ENCODE results near the gene NMRK2. TPM values are rescaled to one million over a fixed set of nuclear protein-coding genes. Genes with fewer than 3 reads are reported as not detected.

Gene NMRK2
- total and polyA plus RNA-seq, 9 donors: 146 to 369 (median 285) TPM

DNA sequence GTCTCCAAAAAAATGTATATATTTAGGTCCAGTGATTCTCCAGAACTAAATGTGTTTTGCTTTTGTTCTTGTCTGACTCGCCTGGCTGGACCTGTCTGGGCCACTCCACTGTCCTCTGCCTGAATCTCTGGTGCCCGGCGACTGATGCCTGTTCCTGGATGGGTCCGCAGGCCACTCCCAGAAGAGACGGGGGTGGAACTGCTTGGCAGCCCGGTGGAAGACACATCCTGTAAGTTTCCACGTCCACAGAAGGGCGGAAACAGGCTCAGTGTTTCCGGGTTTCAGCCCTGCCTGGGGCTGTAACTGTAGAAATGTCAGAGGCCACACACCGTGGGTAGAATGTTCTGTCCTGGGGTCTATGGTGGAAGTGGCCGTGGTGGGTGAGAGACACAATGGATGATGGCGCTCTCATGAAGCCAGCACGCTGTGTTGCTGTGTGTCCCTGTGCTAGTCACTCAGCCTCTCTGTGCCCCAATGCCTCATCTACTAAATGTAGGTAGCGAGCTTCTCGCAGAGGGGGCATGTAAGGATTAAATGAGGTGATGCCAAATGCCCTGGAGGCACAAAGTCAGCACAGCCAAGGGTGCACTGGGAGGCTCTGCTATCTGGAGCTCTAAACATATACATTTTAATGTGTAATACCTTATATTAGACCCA, 30.4 kb upstream of the NMRK2 start:
- no peaks in the 10 kb centered on the region for H3K4me1 ChIP-seq (ENCODE audit: control insufficient read depth, insufficient read depth, low read length)
- H3K9me3 ChIP-seq (replicated peaks; ENCODE audit: control insufficient read depth, low read depth, low read length): peaks cover 4% of the 10 kb centered on the region
- no peak overlapping the region for H3K4me3 ChIP-seq (ENCODE audit: low read length)
- no peak for DNase-seq
- no peak overlapping the region for H3K27ac ChIP-seq (ENCODE audit: low read length)
- no peaks in the 10 kb centered on the region for H3K36me3 ChIP-seq (ENCODE audit: control insufficient read depth, insufficient read depth, low read length)
- no peaks in the 10 kb centered on the region for H3K27me3 ChIP-seq (ENCODE audit: control insufficient read depth, insufficient read depth, low read length)
- 74% methylated on average over 12 of the region's 15 CpGs for whole genome bisulfite sequencing (ENCODE audit: insufficient coverage)

DNA sequence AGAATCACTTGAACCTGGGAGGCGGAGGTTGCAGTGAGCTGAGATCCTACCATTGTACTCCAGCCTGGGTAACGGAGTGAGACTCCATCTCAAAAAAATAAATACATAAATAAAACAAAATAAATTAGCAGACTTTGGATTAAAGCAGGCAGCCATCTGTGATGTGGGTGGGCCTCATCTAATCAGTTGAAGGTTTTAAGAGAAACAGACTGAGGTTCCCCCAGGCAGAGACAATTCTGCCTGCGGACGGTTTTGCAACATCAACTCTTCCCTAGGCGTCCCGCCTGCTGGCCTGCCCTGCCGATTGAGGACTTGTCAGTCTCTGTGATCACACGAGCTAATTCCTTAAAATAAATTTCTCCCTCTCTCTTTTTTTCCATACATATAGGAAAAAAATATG, 28.6 kb upstream of the NMRK2 start:
- H3K4me1 ChIP-seq (ENCODE audit: control insufficient read depth, insufficient read depth, low read length): no peaks in the 10 kb centered on the region
- no peaks in the 10 kb centered on the region for H3K36me3 ChIP-seq (ENCODE audit: control insufficient read depth, insufficient read depth, low read length)
- no peaks in the 10 kb centered on the region for H3K27me3 ChIP-seq (ENCODE audit: control insufficient read depth, insufficient read depth, low read length)
- no peaks in the 10 kb centered on the region for H3K9me3 ChIP-seq (replicated peaks; ENCODE audit: control insufficient read depth, low read depth, low read length)
- H3K27ac ChIP-seq (ENCODE audit: low read length): no peak overlapping the region
- DNase-seq: no peak
- no peak overlapping the region for H3K4me3 ChIP-seq (ENCODE audit: low read length)
- WGBS (ENCODE audit: insufficient coverage): 85% methylated on average over 5 of the region's 8 CpGs

DNA sequence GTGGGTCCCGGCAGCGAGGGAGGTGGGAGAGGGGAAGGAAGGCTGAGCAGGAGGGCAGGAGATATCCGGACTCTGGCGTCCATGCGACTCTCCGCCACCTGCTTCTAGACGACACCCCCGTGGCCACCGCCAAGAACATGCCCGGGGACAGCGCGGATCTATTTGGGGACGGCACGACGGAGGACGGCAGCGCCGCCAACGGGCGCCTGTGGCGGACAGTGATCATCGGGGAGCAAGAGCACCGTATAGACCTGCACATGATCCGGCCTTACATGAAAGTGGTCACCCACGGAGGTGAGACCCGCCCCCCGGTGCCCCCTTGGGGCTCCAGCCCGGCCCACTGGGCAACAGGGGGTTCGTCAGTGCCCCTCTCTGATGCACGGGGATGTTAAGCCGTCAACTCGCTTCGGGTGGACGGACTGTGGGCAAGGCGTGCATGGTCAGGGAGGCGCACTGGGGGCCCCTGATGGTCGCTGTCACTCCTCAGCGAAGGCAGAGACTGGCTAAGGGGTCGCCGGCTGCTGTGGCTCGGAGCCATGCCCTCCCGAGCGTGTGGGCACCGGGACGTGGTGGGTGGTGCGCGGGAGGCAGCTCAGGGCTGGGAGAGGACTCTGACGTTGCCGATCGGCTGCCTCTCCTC, 25.1 kb upstream of the NMRK2 start:
- no peak overlapping the region for H3K4me3 ChIP-seq (ENCODE audit: low read length)
- no peak overlapping the region for H3K27ac ChIP-seq (ENCODE audit: low read length)
- no peaks in the 10 kb centered on the region for H3K36me3 ChIP-seq (ENCODE audit: control insufficient read depth, insufficient read depth, low read length)
- H3K4me1 ChIP-seq (ENCODE audit: control insufficient read depth, insufficient read depth, low read length): no peaks in the 10 kb centered on the region
- no peaks in the 10 kb centered on the region for H3K27me3 ChIP-seq (ENCODE audit: control insufficient read depth, insufficient read depth, low read length)
- H3K9me3 ChIP-seq (replicated peaks; ENCODE audit: control insufficient read depth, low read depth, low read length): peaks cover 10% of the 10 kb centered on the region
- DNase-seq: no peak
- WGBS (ENCODE audit: insufficient coverage): 84% methylated on average over 50 of the region's 50 CpGs

DNA sequence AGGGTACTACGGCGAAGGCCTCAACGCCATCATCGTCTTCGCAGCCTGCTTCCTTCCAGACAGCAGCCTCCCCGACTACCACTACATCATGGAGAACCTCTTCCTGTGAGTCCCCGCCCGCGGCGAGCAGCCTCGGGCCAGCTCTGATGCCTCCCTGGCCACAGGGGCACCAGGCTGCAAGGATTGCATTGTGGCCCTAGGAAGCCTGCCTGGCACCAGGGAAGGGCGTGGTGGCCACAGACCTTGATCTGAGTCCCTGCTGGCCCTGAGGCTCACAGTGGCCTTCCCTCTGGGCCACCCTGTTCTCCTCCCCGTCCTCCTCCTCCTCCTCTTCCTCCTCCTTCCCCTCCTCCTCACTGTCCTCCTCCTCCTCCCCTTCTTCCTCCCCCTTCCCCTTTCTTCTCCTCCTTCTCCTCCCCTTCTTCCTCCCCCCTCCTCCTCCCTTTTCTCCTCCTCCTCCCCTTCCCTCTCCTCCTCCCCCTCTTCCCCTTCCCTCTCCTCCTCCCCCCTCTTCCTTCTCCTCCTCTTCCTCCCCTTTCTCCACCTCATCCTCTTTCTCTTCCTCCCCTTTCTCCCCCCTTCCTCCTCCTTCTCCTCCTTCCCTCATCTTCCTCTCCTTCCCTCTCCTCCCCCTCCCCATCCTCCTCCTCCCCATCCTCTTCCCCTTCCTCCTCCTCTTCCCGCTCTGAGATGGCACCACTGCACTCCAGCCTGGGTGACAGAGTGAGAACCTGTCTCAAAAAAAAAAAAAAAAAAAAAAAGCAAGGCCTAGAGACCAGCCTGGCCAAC, 24.4 kb upstream of the NMRK2 start:
- WGBS (ENCODE audit: insufficient coverage): 59% methylated on average over 13 of the region's 14 CpGs
- no peaks in the 10 kb centered on the region for H3K27me3 ChIP-seq (ENCODE audit: control insufficient read depth, insufficient read depth, low read length)
- H3K36me3 ChIP-seq (ENCODE audit: control insufficient read depth, insufficient read depth, low read length): no peaks in the 10 kb centered on the region
- no peak overlapping the region for H3K4me3 ChIP-seq (ENCODE audit: low read length)
- no peak overlapping the region for H3K27ac ChIP-seq (ENCODE audit: low read length)
- H3K4me1 ChIP-seq (ENCODE audit: control insufficient read depth, insufficient read depth, low read length): no peaks in the 10 kb centered on the region
- no peak for DNase-seq
- peaks cover 10% of the 10 kb centered on the region for H3K9me3 ChIP-seq (replicated peaks; ENCODE audit: control insufficient read depth, low read depth, low read length)

DNA sequence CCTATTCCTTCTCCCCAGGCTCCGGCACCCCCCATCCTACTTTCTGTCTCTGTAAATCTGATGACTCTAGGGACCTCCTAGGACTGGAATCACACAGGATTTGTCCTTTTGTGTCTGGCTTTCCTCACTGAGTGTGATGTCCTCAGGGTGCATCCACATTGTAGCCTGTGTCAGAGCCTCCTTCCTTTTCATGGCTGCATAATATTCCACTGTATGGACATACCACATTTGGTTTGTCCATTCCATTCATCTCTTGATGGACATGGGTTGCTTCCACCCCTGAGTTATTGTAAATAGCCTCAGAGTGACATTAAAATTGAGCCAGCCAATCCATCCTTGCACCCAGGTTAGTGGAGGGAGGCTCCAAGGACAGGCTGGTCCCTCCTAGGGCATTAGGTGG, 22.8 kb upstream of the NMRK2 start:
- 100% methylated on average over 1 of the region's 1 CpG for WGBS (ENCODE audit: insufficient coverage)
- Histone ChIP-seq H3K4me1 (ENCODE audit: control insufficient read depth, insufficient read depth, low read length) (no peaks in the 10 kb centered on the region), H3K27me3 (ENCODE audit: control insufficient read depth, insufficient read depth, low read length) (no peaks in the 10 kb centered on the region), H3K36me3 (ENCODE audit: control insufficient read depth, insufficient read depth, low read length) (no peaks in the 10 kb centered on the region), H3K27ac (ENCODE audit: low read length) (no peak overlapping the region), H3K9me3 (replicated peaks; ENCODE audit: control insufficient read depth, low read depth, low read length) (peaks cover 10% of the 10 kb centered on the region), H3K4me3 (ENCODE audit: low read length) (no peak overlapping the region)
- no peak for DNase-seq

DNA sequence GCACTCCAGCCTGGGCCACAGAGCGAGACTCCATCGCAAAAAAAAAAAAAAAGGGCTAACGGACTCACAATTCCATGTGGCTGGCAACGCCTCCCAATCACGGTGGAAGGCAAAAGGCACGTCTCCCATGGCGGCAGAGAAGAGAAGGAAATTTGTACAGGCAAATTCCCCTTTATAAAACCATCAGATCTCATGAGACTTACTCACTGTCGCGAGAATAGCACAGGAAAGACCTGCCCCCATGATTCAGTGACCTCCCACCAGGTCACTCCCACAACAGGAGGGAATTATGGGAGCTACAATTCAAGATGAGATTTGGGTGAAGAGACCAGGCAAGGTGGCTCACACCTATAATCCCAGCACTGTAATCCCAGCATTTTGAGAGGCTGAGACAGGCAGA, 18.7 kb upstream of the NMRK2 start:
- Histone ChIP-seq H3K27me3 (ENCODE audit: control insufficient read depth, insufficient read depth, low read length) (no peaks in the 10 kb centered on the region), H3K27ac (ENCODE audit: low read length) (no peak overlapping the region), H3K9me3 (replicated peaks; ENCODE audit: control insufficient read depth, low read depth, low read length) (peaks cover 10% of the 10 kb centered on the region), H3K36me3 (ENCODE audit: control insufficient read depth, insufficient read depth, low read length) (no peaks in the 10 kb centered on the region), H3K4me3 (ENCODE audit: low read length) (no peak overlapping the region), H3K4me1 (ENCODE audit: control insufficient read depth, insufficient read depth, low read length) (no peaks in the 10 kb centered on the region)
- no peak for DNase-seq
- WGBS (ENCODE audit: insufficient coverage): no CpG with 5 or more reads among the region's 9 CpGs

DNA sequence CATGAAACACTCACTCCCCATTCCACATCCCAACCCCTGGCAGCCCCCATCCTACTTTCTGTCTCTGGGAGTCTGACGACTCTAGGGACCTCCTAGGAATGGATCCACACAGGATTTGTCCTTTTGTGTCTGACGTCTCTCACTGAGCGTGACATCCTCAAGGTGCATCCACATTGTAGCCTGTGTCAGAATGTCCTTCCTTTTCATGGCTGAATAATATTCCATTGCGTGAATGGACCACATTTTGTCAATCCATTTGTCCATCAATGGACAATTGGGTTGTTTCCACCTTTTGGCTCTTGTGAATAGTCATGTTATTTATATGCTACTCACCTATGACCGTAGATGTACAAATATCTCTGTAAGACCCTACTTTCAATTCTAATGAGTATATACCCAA, 16.8 kb upstream of the NMRK2 start:
- Histone ChIP-seq H3K27me3 (ENCODE audit: control insufficient read depth, insufficient read depth, low read length) (no peaks in the 10 kb centered on the region), H3K36me3 (ENCODE audit: control insufficient read depth, insufficient read depth, low read length) (no peaks in the 10 kb centered on the region), H3K27ac (ENCODE audit: low read length) (no peak overlapping the region), H3K4me1 (ENCODE audit: control insufficient read depth, insufficient read depth, low read length) (no peaks in the 10 kb centered on the region), H3K4me3 (ENCODE audit: low read length) (no peak overlapping the region), H3K9me3 (replicated peaks; ENCODE audit: control insufficient read depth, low read depth, low read length) (peaks cover 5% of the 10 kb centered on the region)
- DNase-seq: no peak
- 90% methylated on average over 3 of the region's 5 CpGs for WGBS (ENCODE audit: insufficient coverage)

DNA sequence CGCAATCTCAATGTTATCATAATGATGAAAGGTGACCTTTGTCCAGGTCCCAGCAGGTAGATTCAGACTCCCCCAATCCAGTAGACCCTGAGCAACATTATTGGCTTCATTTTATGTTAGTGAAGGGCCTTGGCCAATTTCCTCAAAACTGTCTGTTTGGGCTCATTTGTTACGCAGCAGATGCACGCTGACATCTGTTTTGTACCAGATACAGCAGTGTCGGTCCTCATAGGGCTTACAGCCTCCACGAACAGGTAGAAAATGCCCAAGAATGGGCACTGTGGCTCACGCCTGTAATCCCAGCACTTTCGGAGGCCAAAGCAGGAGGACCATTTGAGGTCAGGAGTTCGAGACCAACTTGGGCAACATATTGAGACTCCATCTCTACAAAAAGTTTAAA, 13.1 kb upstream of the NMRK2 start:
- 94% methylated on average over 6 of the region's 8 CpGs for WGBS (ENCODE audit: insufficient coverage)
- no peak for DNase-seq
- Histone ChIP-seq H3K27me3 (ENCODE audit: control insufficient read depth, insufficient read depth, low read length) (no peaks in the 10 kb centered on the region), H3K4me1 (ENCODE audit: control insufficient read depth, insufficient read depth, low read length) (no peaks in the 10 kb centered on the region), H3K36me3 (ENCODE audit: control insufficient read depth, insufficient read depth, low read length) (no peaks in the 10 kb centered on the region), H3K9me3 (replicated peaks; ENCODE audit: control insufficient read depth, low read depth, low read length) (peaks cover 11% of the 10 kb centered on the region), H3K27ac (ENCODE audit: low read length) (no peak overlapping the region), H3K4me3 (ENCODE audit: low read length) (no peak overlapping the region)

DNA sequence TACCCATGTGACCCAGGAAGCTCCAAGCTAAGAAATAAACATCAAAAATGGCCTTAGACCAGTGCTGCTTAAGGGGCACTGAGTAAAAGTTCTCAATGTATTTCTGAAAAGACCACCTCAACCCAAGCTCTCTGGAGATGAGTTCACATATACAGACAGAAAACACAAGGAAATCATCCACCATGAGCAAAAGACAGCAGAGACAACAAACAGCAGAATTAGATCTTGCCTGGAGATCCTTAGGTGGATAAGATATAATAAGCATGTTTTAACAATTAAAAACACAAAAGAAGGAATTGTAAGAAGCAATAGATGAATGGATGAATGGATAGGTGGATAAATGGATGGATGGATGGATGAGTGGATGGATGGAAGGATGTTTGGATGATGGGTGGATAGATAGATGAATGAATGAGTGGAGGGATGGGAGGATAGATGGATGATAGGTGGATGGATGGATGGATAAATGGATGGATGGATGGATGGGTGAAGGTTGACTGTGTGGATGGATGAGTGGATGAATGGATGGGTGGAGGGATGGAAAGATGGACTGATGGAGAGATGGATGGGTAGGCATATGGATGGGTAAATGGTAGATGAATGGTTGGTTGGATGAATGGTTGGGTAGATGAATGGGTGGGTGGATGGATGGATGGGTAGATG, 9.6 kb upstream of the NMRK2 start:
- H3K4me1 ChIP-seq (ENCODE audit: control insufficient read depth, insufficient read depth, low read length): peaks cover 4% of the 10 kb centered on the region
- no peaks in the 10 kb centered on the region for H3K36me3 ChIP-seq (ENCODE audit: control insufficient read depth, insufficient read depth, low read length)
- no peak overlapping the region for H3K4me3 ChIP-seq (ENCODE audit: low read length)
- no peak overlapping the region for H3K27ac ChIP-seq (ENCODE audit: low read length)
- no peak for DNase-seq
- no peaks in the 10 kb centered on the region for H3K27me3 ChIP-seq (ENCODE audit: control insufficient read depth, insufficient read depth, low read length)
- peaks cover 11% of the 10 kb centered on the region for H3K9me3 ChIP-seq (replicated peaks; ENCODE audit: control insufficient read depth, low read depth, low read length)

DNA sequence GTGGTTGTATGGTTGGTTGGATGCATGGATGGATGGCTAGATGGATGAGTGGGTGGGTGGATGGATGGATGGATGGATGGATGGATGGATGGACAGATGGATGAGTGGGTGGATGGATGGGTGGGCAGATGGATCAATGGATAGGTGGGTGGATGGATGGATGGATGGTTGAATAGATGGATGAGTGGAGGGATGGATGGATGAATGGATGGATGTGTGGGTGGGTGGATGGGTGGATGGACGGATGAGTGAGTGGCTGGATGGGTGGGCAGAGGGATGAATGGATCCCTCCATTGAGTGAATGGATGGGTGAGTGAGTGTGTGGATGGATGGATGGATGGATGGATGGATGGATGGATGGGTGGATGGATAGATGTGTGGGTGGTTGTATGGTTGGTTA, 9.0 kb upstream of the NMRK2 start:
- WGBS (ENCODE audit: insufficient coverage): 82% methylated on average over 1 of the region's 1 CpG
- no peak overlapping the region for H3K4me3 ChIP-seq (ENCODE audit: low read length)
- no peak for DNase-seq
- peaks cover 4% of the 10 kb centered on the region for H3K4me1 ChIP-seq (ENCODE audit: control insufficient read depth, insufficient read depth, low read length)
- peaks cover 11% of the 10 kb centered on the region for H3K9me3 ChIP-seq (replicated peaks; ENCODE audit: control insufficient read depth, low read depth, low read length)
- H3K27ac ChIP-seq (ENCODE audit: low read length): no peak overlapping the region
- H3K27me3 ChIP-seq (ENCODE audit: control insufficient read depth, insufficient read depth, low read length): no peaks in the 10 kb centered on the region
- H3K36me3 ChIP-seq (ENCODE audit: control insufficient read depth, insufficient read depth, low read length): no peaks in the 10 kb centered on the region
